ENCODE data around the gene ABCA2.

GRCh38 chr9:137035507-137035834, 7.4 kb upstream of the ABCA2 start:
- no peak for TF ChIP-seq GABPA (IDR thresholded peaks at IDR 0.05 in 1 of 2, conservative IDR thresholded peaks at IDR 0.05 in 1 of 2)
- TF ChIP-seq CTCF (IDR thresholded peaks at IDR 0.05; ENCODE audit: low read depth, low read length, missing input control) = no peak
- no peak for TF ChIP-seq MAX (IDR thresholded peaks at IDR 0.05)
- TF ChIP-seq YY1 (IDR thresholded peaks at IDR 0.05) = no peak

Data from liver (tissue), 3 donors.